Esophagus squamous epithelium (tissue), 4 donors: ENCODE data around the gene ARMH3.

Experiments used
- CTCF ChIP-seq, 6 experiments: fragments of 450-650 bp in 4 of 6; fragments of 200-600 bp in 2 of 6; sonication (generic) in 2 of 6; IDR thresholded peaks; one replicate each; pipeline ENCODE4 v1.5.1; 2016 to 2019; ENCODE audit warnings: antibody characterized with exemption in 6 of 6, mild to moderate bottlenecking in 4 of 6, moderate library complexity in 4 of 6
- POLR2A ChIP-seq, 4 donors: fragments of 450-650 bp; IDR thresholded peaks; one replicate each; pipeline ENCODE4 v1.6.1; 2017; ENCODE audit warnings: antibody characterized with exemption in 4 of 4, mild to moderate bottlenecking in 4 of 4, moderate library complexity in 3 of 4

- TF ChIP-seq CTCF (IDR thresholded peaks at IDR 0.05) (no peak), POLR2A (IDR thresholded peaks at IDR 0.05) (no peak)
Observed at GRCh38 chr10:102027261-102027660, 28.7 kb downstream of the ARMH3 start.
